ENCODE results near the gene PGA4. TPM values are rescaled to one million over a fixed set of nuclear protein-coding genes. Genes with fewer than 3 reads are reported as not detected.
"Not testable (repeated sequence)": the region's sequence is repeated elsewhere in the genome, so short reads cannot be mapped to it uniquely, and the experiment has no call there.

The PGA4 gene
- polyA plus RNA-seq, 12 donors: 0.22 to 2.6 (median 1.2) TPM; not detected in 2

- not testable (repeated sequence) for DNase-seq
Observed at GRCh38 chr11:61249201-61249600, 27.1 kb downstream of the PGA4 start.

GRCh38 chr11:61250796-61251765, 28.9 kb downstream of the PGA4 start:
- peak; percentile 67 for DNase-seq

GRCh38 chr11:61252332-61252731, 30.2 kb downstream of the PGA4 start:
- DNase-seq: not testable (repeated sequence)

GRCh38 chr11:61254403-61255025, 32.4 kb downstream of the PGA4 start:
- DNase-seq: peak; percentile 24

GRCh38 chr11:61256710-61257482, 34.7 kb downstream of the PGA4 start:
- no peak for DNase-seq

GRCh38 chr11:61258546-61258945, 36.4 kb downstream of the PGA4 start:
- DNase-seq: no peak

GRCh38 chr11:61259363-61259762, 37.2 kb downstream of the PGA4 start:
- no peak for DNase-seq

GRCh38 chr11:61264371-61264770, 42.2 kb downstream of the PGA4 start:
- DNase-seq: no peak

GRCh38 chr11:61264795-61265194, 42.6 kb downstream of the PGA4 start:
- DNase-seq: no peak

GRCh38 chr11:61265357-61265756, 43.2 kb downstream of the PGA4 start:
- DNase-seq: no peak

GRCh38 chr11:61266602-61267001, 44.5 kb downstream of the PGA4 start:
- no peak for DNase-seq

- no peak for DNase-seq
Observed at GRCh38 chr11:61267437-61267841, 45.3 kb downstream of the PGA4 start.

GRCh38 chr11:61268588-61269250, 46.6 kb downstream of the PGA4 start:
- DNase-seq: no peak

GRCh38 chr11:61270354-61271076, 48.4 kb downstream of the PGA4 start:
- no peak for DNase-seq

- DNase-seq: no peak
Observed at GRCh38 chr11:61272731-61273130, 50.6 kb downstream of the PGA4 start.

- DNase-seq: no peak
Observed at GRCh38 chr11:61273178-61274078, 51.3 kb downstream of the PGA4 start.

- no peak for DNase-seq
Observed at GRCh38 chr11:61274084-61274483, 51.9 kb downstream of the PGA4 start.

- DNase-seq: no peak
Observed at GRCh38 chr11:61275191-61275590, 53.0 kb downstream of the PGA4 start.

- no peak for DNase-seq
Observed at GRCh38 chr11:61277186-61278000, 55.2 kb downstream of the PGA4 start.
